GM13977 (cell line): ENCODE results near the gene AUTS2.

Source experiments
- DNase-seq: peaks from one replicate; pipeline ENCODE4 v3.0.0; 2012; ENCODE audit warnings: low spot score
- CTCF ChIP-seq: IDR thresholded peaks from 2 replicates; pipeline ENCODE4 v1.5.1; 2012; ENCODE audit warnings: mild to moderate bottlenecking, control low read depth; ENCODE audit not compliant: insufficient read depth; ENCODE audit errors: extremely low read depth, missing control alignments
- in situ Hi-C: fragments of 300-500 bp; cut with MboI; formaldehyde crosslinking; loops from one replicate; pipeline ENCODE4 v1.12.0; 2022; ENCODE audit warnings: low sequenced_read_pairs, low pct_unique_long_range_greater_than_20kb, mixed read lengths, inconsistent platforms; ENCODE audit not compliant: unreplicated experiment

The AUTS2 gene

GRCh38 chr7:70504254-70504653 lies 906.0 kb downstream of the AUTS2 start:
- no peak for TF ChIP-seq CTCF
- in situ Hi-C loops, result no loop called here
- no peak for DNase-seq

GRCh38 chr7:70505468-70505867 lies 907.2 kb downstream of the AUTS2 start:
- in situ Hi-C loops, result no loop called here
- TF ChIP-seq CTCF, result no peak
- no peak for DNase-seq

DNA sequence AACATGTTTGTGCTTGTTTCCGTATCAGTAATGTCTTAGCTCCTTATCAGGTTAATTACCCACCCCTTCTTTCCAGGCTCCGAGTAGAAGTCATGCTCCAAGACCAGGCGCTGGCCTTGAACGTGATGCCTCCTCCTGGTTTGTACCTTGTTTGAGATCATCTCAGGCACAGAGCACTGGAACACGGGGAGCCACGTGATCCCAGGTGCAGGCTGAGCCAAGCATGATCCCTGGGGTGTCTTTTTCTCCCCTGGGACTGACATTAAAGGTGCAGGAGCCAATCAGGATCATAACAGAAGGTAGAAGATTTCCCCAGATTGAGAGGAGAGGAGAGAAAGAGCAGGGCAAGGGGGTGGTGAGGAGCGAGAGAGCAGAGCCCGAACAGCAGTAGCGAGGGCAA lies 907.6 kb downstream of the AUTS2 start:
- in situ Hi-C loops, result no loop called here
- DNase-seq, result no peak
- no peak for TF ChIP-seq CTCF

GRCh38 chr7:70506434-70506833 lies 908.2 kb downstream of the AUTS2 start:
- no peak for DNase-seq
- peak; percentile 19 for TF ChIP-seq CTCF
- in situ Hi-C loops, result no loop called here

DNA sequence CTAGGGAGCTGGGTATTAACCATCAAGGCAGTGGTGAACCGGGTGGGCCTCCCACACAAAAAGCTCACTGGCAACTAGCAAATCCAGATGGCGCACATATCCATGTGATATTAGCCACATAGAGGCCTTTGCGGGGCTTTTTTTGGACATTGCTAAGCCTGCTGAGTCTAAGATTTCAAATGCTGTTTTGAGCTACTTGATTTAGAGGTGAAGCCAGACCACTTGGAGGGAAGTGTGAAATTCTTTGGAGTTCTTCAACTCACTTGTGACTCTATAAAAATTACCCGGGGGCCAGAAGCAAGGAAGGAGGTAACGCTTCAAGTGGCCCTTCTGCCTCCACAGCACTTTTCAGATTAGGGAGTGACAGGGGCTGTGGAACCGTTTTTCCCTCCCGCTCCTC lies 913.9 kb downstream of the AUTS2 start:
- no peak for TF ChIP-seq CTCF
- in situ Hi-C loops, result no loop called here
- no peak for DNase-seq

DNA sequence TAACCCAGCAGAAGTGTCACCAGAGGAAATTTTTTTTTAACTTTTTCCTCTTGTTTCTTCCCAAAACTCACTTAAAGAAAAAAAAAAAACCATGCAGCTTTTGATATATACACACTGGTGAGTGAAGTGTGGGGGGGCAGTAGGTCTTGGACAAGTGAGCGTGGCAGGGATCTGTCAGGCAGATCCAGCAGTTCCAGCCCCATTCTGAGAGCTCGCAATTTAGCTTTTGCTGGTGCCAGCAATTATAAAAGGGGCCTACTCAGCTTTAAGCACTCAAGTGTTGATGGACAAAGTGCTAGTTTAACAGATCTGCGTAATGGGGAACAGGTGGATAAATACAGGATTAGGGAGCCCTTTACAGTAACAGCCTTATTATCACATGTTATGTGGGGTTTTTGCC lies 914.5 kb downstream of the AUTS2 start:
- no peak for TF ChIP-seq CTCF
- DNase-seq, result no peak
- in situ Hi-C loops, result no loop called here

GRCh38 chr7:70520611-70521010 lies 922.3 kb downstream of the AUTS2 start:
- TF ChIP-seq CTCF, result no peak
- in situ Hi-C loops, result no loop called here
- no peak for DNase-seq
